HG03460 (cell line): ENCODE results near the gene GPC6.

Experiments used
- ATAC-seq: cut with Tn5 transposase; IDR thresholded peaks from one replicate; pipeline ENCODE4 v1.9.1; 2021; ENCODE audit not compliant: unreplicated experiment

GPC6 gene

DNA sequence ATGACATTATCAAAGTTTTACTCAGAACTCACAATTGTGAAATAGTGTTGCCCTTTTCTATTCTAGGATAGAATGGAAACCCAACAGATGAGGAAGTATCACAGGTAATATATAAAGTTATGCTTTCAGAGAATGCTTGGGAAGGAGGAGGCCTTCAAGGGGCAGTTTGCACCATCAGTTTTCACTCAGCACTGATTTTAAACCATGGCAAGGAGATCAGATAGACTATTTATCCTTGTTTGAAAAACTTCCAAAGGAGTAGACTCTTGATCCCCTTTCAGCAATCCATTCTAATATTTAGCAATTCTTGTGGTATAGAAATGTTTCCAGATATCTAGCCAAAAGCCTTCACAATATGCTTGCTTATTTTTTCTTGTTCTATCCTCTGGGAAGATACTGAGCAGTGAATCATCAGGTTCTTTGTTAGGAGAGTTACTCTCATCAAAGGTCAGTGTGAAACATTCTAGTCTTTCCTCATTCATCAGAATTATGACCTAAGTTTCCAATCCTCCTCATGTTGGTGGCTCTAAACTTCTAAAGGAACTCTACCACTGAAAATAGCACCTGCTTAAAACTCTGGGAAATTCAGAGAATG, 3.8 kb downstream of the GPC6 start:
- ATAC-seq, result no peak

DNA sequence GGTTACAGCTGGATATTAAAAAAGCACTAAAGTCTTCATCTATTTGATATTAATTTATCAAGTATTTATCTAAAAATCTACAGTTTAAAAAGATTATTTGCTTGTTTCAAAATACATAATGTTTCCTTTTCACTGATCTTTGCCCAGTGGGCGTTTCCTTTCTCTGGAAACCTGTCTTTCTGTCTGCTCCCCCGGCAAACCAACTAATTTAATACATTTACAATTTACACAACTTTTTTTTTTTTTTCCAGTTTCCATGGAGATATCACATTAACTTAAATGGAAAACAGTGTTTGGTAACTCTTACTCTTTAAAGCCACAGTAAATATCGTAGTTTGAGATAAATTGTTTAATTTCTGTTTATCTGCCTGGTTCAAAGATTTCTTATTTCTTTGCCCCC, 5.3 kb downstream of the GPC6 start:
- ATAC-seq, result no peak

- no peak for ATAC-seq
Observed at GRCh38 chr13:93233997-93234416, 7.4 kb downstream of the GPC6 start.

- ATAC-seq, result no peak
Observed at GRCh38 chr13:93234459-93234858, 7.9 kb downstream of the GPC6 start.

- no peak for ATAC-seq
Observed at GRCh38 chr13:93235258-93236015, 8.8 kb downstream of the GPC6 start.

DNA sequence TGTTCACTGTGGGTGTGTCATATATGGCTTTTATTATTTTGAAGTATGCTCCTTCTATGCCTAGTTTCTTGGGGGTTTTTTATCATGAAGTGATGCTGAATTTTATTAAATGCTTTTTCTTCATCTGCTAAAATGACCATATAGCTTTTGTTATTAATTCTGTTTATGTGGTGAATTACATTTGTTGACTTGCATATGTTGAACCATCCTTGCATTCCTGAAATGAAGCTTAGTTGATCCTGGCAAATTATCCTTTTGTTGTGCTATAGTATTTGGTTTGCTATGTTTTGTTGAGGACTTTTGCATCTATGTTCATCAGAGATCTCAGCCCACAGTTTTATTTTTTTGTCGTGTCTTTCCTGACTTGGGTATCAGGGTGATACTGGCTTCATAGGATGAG, 12.1 kb downstream of the GPC6 start:
- no peak for ATAC-seq

DNA sequence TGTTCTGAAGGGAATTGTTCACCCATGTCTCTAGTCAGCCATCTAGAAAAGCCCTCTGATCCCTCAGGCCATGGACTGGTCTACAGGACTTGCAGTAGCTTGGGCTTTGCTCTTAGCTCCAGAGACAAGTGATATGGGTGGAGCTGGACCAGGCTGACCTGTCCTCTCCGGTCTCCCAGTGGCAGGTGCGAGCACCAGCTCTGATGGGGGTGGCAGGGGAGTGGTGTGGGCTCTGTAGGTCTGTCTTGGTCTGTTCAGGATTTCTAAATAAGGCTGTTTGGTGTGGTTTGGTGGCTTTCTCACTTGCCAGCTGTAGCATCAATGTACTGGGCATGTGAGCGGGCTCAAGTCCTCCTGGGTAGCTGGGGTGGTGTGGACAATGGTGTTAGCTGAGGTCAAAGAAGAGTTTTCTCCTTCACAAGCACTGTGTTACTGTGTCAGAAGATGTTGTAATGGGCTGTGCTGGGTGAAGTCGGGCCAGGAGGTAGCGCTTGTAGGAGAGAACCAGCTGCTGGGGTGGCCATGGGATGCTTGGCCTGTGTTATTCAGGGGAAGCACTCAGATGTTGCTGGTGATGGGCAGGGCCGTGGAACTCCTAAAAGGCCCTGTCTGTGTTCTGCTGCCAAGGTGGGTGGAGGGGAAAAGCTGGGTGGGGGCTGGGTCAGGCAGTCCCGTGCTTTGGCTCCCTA, 16.9 kb downstream of the GPC6 start:
- no peak for ATAC-seq

DNA sequence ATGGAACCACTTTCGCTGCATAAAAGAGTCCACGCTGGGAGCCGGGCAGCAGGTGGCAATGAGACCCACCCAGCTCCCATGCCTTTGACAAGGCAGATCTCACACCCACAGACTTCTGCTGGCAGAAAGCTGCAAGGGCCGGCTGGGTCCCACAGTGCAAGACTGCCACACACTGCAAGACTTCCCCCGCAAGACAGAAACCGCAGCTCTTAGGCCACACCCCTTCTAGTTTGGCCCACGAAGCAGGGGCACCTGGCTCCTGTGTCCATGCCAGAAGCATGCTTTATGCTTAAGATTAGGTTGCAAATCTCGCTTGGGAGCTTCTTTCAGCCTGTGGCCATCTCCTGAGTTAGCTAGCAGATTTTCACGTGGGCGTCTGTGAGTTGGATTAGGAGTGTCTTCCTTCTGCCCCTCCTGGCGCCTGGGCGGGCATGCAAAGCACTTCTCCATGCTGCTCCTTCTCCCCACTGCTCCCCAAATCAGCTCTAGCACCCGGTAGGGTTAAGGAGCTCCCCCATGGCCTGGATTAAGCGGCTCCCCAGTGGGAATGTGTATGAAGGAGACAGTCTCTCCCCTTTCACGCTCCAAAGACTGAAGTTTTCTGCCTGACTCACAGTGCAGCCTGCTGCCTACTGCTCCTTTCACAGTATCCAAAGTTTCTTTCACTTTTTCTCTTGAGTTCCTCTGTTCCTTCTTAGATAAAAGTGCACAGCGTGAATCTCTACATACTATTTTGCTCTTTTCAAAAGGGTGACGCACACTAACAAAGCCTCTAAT, 17.7 kb downstream of the GPC6 start:
- ATAC-seq, result no peak

DNA sequence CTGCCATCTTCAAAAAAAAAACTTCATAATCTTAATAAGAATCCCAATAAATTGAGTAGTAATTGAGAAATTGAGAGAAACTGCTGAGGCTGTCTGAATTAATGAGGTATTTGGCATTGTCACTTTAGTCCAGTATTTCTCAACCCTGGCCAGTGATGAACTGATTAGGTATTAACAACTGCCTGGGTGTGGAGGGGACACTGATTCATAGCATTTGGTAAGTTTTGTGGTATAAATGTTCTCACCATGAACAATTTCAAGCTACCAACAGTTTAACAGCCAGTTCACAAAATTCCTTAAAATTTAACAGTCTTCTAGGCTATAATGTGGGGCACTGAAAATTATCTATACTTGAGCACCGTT, 18.3 kb downstream of the GPC6 start:
- no peak for ATAC-seq

- ATAC-seq, result no peak
Observed at GRCh38 chr13:93246069-93246468, 19.5 kb downstream of the GPC6 start.

GRCh38 chr13:93248627-93249047, 22.0 kb downstream of the GPC6 start:
- no peak for ATAC-seq

GRCh38 chr13:93249364-93250306, 23.0 kb downstream of the GPC6 start:
- ATAC-seq, result no peak

DNA sequence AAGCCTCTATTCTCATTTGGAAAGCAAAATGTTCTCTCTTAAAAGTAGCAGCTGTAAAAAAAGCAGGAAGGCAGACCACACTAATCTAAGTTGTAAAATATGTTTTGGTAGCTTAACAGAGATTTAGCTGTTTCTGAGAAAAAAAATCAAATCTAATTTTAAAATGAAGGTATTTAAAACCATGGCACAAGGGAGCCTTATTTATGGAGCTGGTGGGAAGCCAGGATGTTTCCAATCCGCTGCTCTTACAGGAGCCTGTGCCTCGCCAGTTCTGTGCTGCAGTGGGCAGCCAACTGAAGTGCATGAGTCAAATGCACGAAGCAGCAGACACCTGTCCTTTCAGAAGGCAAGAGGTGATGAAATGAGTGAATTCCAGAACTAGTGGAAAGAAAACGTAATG, 28.2 kb downstream of the GPC6 start:
- ATAC-seq, result no peak

- no peak for ATAC-seq
Observed at GRCh38 chr13:93256998-93257397, 30.4 kb downstream of the GPC6 start.

DNA sequence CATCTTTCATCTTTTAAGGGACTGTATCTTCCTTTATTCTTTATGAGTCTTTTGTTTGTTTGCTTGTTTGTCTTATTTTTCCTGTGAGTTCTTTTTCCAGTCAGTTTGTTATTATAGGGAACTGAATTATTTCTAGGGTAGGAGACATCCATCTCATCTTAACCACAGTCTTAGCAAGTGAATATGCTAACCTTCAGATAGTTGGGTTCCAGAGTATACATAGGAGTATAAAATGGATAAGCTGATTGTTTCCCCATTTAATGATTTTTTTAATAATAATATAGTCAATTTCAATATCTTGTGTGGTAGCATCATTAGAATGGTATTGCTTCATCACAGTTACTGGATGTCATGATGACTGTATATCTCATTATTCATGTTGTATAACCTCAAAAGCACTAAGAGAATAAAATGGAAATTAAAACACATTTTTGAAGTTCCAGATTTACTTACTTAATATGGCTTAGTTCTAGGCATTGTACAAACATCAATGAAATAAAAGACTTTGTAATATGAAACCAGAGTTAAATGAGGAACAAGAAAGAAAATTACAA, 33.0 kb downstream of the GPC6 start:
- no peak for ATAC-seq

- ATAC-seq, result no peak
Observed at GRCh38 chr13:93260591-93260990, 34.0 kb downstream of the GPC6 start.

DNA sequence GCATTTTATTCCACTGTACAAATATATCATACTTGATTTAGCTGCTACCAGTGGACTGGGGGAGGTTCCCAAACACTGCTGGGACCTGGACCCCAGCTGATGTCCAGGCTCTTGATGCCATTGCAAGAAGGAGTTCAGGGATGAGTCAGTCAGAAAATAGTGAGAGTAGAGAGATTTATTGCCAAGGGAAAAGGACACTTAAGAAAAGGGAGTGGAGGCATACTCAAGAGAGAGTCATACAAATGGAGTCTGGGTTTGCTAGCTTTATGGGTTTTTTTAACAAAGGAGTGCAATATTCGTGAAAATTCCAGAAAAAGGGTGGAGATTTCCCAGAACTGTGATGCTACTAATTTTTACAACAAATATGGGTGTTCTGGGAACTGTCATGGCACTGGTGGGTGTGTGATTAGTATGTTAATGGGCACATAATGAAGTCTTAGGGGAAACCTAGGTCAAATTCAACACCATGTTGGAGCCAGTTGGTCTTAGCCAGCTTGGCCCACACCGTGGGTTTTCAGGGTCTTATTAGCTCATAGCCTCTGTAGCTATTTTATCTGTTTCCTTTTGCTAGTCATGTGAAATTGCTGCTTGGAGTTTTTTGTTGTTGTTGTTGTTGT, 36.2 kb downstream of the GPC6 start:
- ATAC-seq, result no peak

GRCh38 chr13:93264876-93265275, 38.3 kb downstream of the GPC6 start:
- no peak for ATAC-seq

DNA sequence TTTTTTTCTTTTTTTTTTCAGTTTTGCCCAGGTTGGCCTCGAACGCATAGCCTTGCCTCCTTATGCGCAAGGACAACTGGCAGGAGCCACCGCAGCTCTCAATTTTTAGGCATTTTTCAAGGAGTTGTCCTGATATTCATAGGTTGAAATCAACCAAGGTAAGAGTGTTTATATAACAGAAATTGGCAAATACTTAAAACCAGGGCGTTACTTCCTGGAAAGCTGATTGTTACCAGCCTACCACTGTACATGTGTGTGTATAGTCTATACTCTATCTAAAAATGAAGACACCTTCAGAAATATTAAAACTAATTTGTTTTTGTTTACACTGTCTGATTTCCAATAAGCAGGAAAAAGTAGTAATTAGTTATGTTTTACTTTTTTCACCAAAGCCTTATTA, 39.2 kb downstream of the GPC6 start:
- no peak for ATAC-seq

- ATAC-seq, result no peak
Observed at GRCh38 chr13:93266681-93267080, 40.1 kb downstream of the GPC6 start.
